ENCODE data around the gene GGNBP2. TPM values are rescaled to one million over a fixed set of nuclear protein-coding genes. Genes with fewer than 3 reads are reported as not detected.

GGNBP2 gene
- total RNA-seq, 1 donor from 2014 or later: 65.9 TPM

GRCh38 chr17:36553459-36553858, 8.7 kb downstream of the GGNBP2 start:
- DNase-seq (ENCODE audit: low spot score): no peak

- no peak for DNase-seq (ENCODE audit: low spot score)
These were observed 21.4 kb downstream of the GGNBP2 start for GRCh38 chr17:36566081-36566480.

DNA sequence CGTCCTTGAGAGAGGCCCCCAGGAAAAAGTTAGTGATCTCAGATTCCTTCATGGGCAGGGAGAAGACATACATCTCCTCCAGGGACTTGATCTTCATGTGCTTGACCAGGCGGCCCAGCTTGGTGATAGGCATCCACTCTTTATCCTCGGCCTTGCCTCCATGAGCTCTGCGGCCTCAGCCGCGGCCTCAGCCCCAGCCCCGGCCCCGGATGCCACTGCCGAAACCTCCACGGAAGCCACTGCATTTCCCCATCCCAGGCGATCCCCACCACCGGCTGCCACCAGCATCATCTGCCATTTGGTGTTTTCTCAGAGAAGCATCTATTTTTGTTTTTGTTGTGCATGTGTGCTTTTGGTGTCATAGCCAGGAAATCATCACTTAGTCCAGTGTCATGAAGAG, 30.3 kb downstream of the GGNBP2 start:
- DNase-seq (ENCODE audit: low spot score): no peak

DNA sequence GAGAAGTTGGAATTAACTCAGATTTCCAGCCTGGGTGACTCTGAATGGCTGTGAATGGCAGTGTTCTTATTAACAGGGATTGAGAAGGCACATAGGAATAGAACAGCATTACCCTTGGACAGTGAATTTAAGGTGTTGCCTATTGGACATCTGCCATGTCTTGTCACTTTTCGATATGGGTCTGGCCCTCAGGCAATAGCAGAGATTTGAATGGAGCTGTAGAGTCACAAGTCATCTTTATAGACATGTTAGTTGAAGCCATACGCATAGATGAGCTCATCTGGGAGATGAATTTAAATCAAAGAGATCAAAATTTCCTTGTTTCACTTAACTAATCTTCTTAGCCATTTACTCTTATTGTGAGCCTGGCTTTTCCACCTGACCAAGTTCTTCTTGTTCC, 32.1 kb downstream of the GGNBP2 start:
- DNase-seq (ENCODE audit: low spot score): no peak

DNA sequence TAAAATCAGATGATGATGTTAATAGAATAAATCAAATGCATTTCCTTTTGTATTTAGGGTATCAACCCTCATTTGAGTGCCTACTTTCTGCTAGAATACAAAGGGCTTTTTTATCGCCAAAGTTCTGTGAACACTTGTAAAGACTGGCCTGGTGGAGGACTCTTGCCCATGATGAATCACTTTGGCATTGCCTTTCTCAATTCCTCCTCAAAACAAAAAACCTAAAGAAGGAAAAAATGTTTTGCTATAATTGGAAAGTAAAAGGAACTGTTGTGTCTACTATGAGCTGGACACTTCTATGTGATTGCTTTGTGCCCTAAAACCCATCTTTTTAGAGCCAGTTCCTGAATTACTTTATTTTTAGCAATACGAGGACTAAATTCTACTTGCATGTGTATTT, 34.0 kb downstream of the GGNBP2 start:
- DNase-seq (ENCODE audit: low spot score): no peak

- DNase-seq (ENCODE audit: low spot score): no peak
These were observed 39.1 kb downstream of the GGNBP2 start for GRCh38 chr17:36583787-36584186.

DNA sequence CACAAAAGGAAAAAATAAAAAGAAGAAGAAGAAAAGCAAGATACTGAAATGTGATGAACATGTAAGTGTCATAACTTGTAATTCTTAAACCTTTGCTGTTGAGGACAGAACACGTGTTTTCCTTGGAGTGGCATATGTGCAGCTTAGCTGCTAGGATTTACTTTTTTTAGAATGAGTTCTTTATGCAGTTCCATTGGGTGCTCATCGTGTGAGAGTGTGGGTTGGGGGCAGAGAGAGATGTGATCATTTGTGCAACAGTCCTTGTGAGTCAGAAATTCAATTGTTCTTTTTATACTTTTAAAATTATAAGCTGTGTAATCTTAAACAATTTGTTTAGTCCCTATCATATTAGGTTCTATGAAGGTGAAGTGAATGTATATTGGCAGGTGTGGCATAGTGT, 41.4 kb downstream of the GGNBP2 start:
- no peak for DNase-seq (ENCODE audit: low spot score)

- no peak for DNase-seq (ENCODE audit: low spot score)
These were observed 45.4 kb downstream of the GGNBP2 start for GRCh38 chr17:36590082-36590481.

DNA sequence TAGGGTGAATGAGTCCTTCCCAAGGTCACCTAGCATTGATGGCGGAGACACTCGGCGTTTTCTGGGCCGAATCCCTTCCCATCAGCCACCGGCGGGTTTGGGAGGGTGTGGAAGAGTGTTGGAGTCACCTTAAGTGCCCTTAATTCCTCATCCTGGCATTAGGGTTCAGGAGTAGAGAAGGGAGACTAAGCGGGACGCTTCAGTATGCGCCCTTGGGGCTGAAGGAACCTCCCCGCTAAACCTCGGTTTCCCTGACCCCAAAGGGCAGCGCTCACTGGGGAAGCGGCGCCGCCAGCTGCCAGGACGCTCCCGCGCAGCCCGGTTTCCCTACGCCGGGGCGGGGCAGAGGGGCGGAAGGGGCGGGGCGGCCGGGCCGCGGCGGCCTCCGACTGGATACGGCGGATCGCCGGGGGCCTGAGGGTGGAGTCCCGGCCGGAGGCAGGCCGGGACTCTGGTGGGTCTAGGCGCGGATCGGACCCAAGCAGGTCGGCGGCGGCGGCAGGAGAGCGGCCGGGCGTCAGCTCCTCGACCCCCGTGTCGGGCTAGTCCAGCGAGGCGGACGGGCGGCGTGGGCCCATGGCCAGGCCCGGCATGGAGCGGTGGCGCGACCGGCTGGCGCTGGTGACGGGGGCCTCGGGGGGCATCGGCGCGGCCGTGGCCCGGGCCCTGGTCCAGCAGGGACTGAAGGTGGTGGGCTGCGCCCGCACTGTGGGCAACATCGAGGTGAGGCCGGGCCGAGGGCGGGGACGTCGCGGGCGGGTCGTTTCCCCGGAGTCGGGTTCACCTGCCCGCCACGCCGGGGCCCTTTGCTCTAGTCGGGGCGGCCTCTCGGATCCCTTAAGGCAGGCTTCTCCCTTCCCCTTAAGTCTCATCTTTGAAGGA, 47.0 kb downstream of the GGNBP2 start, which contains the start of gene DHRS11:
DHRS11 (plus strand) TSS at position 446 of the 882 bp plus-strand sequence; CDS start at position 577, 131 bp downstream.
- DNase-seq (ENCODE audit: low spot score): peak; percentile 78

DNA sequence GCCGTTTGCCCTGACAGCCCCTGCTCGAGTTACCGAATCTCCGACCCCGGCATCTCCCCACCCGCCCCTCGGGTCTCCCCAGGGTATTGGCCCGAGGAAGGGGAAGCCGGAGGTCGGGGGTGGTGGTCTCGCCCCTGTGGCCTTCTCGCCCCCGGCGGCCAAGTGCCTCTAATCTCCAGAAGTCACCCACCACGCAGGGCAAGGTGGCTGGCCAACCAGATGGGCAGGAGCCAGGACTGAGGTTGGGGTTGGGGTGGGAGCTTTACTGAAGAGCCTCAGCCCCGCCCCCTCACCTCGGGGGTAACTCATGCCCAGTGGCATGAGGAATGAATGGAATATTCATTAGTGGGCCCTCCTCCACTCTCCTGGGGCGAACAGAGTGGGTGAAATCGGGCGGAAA, 47.6 kb downstream of the GGNBP2 start:
- DNase-seq (ENCODE audit: low spot score): no peak

DNA sequence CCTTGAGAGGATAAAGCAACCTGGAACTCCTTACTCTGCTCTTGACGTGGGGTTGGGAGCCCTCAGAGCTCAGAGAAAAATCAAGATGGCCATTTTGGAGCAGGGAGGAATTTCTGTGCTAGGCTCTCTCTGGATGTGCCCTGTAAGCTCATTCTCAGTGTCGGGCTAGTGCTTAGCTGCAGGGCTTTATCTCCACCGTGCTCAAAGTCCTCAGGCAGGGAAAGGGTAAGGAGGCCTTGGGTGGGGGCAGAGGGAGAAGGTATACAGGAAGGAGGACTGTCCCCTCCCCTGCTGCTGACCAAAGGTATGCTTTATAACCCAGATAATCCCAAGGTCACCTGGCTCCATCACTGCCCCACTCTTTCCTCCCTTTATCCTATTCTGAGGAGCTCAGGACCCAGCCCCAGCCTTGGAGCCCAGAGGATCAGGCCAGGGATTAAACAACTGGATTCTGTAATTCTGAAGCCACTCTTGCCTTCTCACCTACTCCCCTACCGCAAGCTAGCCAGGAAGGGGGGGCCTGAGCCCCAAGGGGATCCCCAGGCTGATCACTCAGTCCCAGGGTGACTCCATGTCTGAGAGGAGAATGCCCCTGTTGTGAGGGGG, 48.1 kb downstream of the GGNBP2 start:
- DNase-seq (ENCODE audit: low spot score): no peak

- DNase-seq (ENCODE audit: low spot score): no peak
These were observed 49.1 kb downstream of the GGNBP2 start for GRCh38 chr17:36593656-36594316.

- no peak for DNase-seq (ENCODE audit: low spot score)
These were observed 50.1 kb downstream of the GGNBP2 start for GRCh38 chr17:36594626-36595401.

- DNase-seq (ENCODE audit: low spot score): no peak
These were observed 52.5 kb downstream of the GGNBP2 start for GRCh38 chr17:36597226-36597625.

- DNase-seq (ENCODE audit: low spot score): no peak
These were observed 53.4 kb downstream of the GGNBP2 start for GRCh38 chr17:36597866-36598777.

DNA sequence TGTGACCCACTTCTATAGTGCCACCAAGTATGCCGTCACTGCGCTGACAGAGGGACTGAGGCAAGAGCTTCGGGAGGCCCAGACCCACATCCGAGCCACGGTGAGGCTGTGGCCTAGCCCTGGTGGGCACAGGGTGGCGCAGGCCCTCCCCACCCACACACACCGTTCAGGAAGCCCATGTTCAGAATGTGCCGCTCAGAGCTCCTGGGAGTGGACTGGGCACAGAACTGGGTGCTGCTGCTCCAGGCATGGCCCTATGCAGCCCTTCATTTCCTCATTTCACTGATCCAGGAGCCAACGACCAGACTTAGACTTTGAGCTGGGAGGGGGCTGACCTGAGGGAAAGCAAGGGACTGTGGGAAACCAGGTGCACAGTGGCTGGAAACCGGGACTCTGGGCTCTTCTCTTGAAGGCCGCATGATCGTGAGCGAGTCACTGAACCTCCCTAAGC, 54.3 kb downstream of the GGNBP2 start:
- DNase-seq (ENCODE audit: low spot score): no peak

DNA sequence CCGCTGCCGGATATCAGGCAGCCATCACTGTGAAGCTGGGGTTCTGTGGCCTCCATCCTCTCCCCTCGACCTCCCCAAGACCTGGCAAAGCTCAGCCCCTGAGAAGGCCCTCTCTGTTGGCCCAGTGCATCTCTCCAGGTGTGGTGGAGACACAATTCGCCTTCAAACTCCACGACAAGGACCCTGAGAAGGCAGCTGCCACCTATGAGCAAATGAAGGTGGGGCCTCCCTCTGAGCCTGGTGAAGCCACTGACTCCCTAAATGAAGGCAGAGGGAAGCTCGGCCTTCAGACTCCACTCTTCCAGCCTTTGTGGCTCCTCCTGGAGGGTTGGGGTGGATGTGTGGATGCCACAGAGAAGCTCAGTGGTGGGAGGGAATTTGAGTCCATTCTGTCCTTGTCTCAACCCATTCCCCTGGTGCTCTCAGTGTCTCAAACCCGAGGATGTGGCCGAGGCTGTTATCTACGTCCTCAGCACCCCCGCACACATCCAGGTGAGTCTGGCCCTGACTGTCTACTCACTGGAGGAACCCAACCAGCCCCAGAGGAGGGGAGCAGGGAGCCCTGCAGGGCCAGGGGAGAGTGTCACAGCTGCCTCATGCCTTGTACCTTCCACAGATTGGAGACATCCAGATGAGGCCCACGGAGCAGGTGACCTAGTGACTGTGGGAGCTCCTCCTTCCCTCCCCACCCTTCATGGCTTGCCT, 55.0 kb downstream of the GGNBP2 start:
- DNase-seq (ENCODE audit: low spot score): no peak

- no peak for DNase-seq (ENCODE audit: low spot score)
These were observed 55.7 kb downstream of the GGNBP2 start for GRCh38 chr17:36600465-36600864.

GRCh38 chr17:36600936-36601302, 56.2 kb downstream of the GGNBP2 start:
- no peak for DNase-seq (ENCODE audit: low spot score)
